Measurements from ENCODE around the gene GPR137.
"Not testable (repeated sequence)": the region's sequence is repeated elsewhere in the genome, so short reads cannot be mapped to it uniquely, and the experiment has no call there.

The GPR137 gene

GRCh38 chr11:64322925-64323260, 37.2 kb downstream of the GPR137 start:
- no peak for DNase-seq

DNA sequence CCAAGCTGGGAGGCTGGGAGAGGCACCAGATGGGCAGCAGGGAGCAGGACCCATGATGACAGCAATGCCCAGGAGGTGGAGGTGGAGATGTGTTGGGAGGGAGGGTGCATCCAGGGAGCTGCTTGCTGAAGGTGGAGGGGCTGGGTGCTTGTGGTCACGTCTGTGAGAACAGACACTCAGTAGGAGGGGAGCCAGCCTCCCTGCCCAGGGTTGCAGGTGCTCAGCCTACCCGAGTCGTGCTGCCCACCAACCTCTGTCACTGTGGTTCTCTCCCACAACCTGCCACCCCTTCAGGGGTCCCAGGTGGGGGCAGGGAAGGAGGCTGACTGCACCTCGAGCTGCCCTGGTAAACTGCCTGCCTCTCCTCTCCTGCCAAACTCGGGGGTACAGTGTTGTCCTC, 37.7 kb downstream of the GPR137 start:
- no peak for DNase-seq

GRCh38 chr11:64323984-64324383, 38.3 kb downstream of the GPR137 start:
- not testable (repeated sequence) for DNase-seq

- no peak for DNase-seq
Measured at GRCh38 chr11:64324692-64325469, 39.2 kb downstream of the GPR137 start.

GRCh38 chr11:64327375-64327774, 41.7 kb downstream of the GPR137 start:
- DNase-seq, result no peak

- no peak for DNase-seq
Measured at GRCh38 chr11:64327993-64328392, 42.3 kb downstream of the GPR137 start.

DNA sequence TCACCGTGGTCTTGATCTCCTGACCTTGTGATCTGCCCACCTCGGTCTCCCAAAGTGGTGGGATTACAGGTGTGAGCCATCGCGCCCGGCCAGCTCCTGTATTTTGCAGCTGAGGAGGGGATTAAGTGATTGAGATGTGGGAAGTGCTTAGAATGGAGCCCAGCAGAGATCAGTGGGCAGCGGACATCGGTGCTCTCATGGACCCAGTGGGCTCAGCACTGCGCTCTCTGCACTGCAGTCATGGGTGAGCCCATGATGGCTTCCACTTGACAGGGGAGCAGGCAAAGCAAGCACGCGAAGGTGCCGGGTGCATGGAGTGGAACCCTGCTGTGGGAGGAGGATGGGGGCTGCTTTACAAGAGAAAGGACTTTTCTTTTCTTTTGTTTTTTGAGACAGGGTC, 45.2 kb downstream of the GPR137 start:
- DNase-seq, result no peak

GRCh38 chr11:64331569-64332371, 46.1 kb downstream of the GPR137 start:
- peak; percentile 62 to 64 for DNase-seq

DNA sequence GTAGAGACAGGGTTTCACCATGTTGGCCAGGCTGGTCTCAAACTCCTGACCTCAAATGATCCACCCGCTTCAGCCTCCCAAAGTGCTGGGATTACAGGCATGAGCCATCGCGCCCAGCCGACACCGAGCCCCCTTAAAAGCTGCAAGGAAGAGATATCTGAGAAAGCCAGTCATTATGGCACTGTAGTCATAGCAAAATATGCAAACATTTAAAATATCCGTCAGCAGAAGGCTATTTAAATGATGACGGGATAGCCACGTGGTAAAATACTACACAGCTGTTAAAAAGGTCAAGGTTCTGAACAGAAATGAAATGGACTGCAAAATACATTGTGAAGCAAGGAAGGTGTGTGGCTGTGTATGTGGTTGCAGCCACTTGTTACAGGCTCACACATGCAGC, 47.9 kb downstream of the GPR137 start:
- DNase-seq, result no peak

DNA sequence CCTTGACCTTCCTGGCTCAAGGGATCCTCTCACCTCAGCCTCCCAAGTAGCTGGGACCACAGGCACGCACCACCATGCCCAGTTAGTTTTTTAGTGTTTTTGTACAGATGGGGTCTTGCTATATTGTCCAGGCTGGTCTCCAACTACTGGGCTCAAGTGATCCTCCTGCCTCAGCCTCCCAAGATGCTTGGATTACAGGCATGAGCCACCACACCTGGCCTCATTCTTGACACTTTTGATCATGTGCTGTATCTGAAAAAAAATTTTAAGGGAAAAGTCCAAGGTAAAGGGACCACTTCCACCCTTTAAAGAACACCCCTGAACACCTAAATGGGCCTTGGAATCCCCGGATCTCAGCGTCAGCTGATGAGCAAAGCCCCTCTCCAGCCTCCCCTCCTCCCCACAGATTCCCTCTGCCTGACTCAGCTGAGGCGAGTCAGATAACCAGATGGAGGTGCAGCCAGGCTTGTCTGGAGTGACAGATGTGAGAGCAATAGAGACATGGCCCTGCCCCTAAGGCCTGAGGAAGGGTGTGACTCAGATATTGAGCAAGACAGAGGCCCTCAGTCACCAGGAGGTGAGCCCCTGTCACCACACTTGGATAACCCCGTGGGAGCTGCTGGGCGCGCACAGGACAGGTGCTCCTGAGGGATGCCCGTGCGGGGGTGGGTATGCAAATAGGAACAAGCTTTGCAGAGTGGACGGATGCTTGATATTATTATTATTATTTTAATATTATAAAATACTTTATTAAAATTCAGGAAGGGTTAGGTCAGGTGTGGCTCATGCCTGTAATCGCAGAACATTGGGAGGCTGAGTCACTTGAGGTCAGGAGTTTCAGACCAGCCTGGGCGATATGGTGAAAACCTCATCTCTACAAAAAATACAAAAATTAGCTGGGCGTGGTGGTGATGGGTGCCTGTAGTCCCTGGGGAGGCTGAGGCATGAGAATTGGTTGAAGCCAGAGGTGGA, 49.4 kb downstream of the GPR137 start:
- DNase-seq, result no peak

GRCh38 chr11:64337538-64338249, 52.0 kb downstream of the GPR137 start:
- no peak for DNase-seq

DNA sequence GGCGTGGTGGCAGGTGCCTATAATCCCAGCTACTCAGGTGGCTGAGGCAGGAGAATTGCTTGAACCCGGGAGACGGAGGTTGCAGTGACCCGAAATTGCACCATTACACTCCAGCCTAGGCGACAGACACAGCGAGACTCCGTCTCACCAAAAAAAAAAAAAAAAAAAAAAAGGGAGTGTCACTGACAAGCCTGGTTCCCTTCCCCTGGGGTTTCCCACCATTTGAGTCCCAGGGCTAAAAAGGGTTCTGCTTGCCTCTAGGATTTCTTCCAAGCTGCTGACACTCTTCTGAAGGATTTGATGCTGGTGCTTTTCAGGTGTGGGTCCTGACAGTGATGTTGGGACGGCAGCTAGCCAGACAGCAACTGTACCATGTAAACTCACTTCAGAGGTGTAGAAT, 53.1 kb downstream of the GPR137 start:
- no peak for DNase-seq
